Activated CD8-positive, alpha-beta T cell treated with anti-CD3 and anti-CD28 coated beads for 36 hours (primary cell): ENCODE measurements around the gene MLXIP. TPM values are rescaled to one million over a fixed set of nuclear protein-coding genes. Genes with fewer than 3 reads are reported as not detected.

Experiments used
- ATAC-seq: fragments of 200-7000 bp; cut with Tn5 transposase; one replicate; pipeline ENCODE4 v1.10.0; 2021; ENCODE audit warnings: mild to moderate bottlenecking, moderate library complexity
- CTCF ChIA-PET: fragments of 350-600 bp; sonication (Branson Sonifier 250); formaldehyde crosslinking; loops from one replicate; lab custom pipeline; 2021; ENCODE audit warnings: antibody characterized with exemption; lab: Charles Lee
- POLR2A ChIA-PET: fragments of 350-600 bp; sonication (Branson Sonifier 250); formaldehyde crosslinking; loops from one replicate; lab custom pipeline; 2021; ENCODE audit warnings: antibody characterized with exemption; lab: Charles Lee
- DNase-seq: peaks from one replicate; pipeline ENCODE4 v3.0.0-alpha.2; 2020
- H3K27ac Mint-ChIP-seq: one replicate; pipeline ENCODE4 v1.8.0; 2021; ENCODE audit warnings: mild to moderate bottlenecking, mixed read lengths
- H3K27me3 Mint-ChIP-seq: one replicate; pipeline ENCODE4 v1.8.0; 2021; ENCODE audit warnings: mixed read lengths
- H3K36me3 Mint-ChIP-seq: one replicate; pipeline ENCODE4 v1.8.0; 2021; ENCODE audit warnings: low read depth, mixed read lengths
- H3K4me1 Mint-ChIP-seq: one replicate; pipeline ENCODE4 v1.8.0; 2021; ENCODE audit warnings: low read depth, mixed read lengths
- H3K4me3 Mint-ChIP-seq: one replicate; pipeline ENCODE4 v1.8.0; 2021; ENCODE audit warnings: mild to moderate bottlenecking, moderate library complexity, mixed read lengths
- H3K9me3 Mint-ChIP-seq: one replicate; pipeline ENCODE4 v1.8.0; 2021; ENCODE audit warnings: mixed read lengths
- CTCF ChIP-seq: fragments of 200-600 bp; IDR thresholded peaks from one replicate; pipeline ENCODE4 v1.8.0; 2022; ENCODE audit warnings: antibody characterized with exemption, mild to moderate bottlenecking
- intact Hi-C: fragments of 100-400 bp; cut with micrococcal nuclease; formaldehyde crosslinking; loops from one replicate; pipeline ENCODE4 v1.10.0; 2022
- total RNA-seq, 2 experiments: library from RNA; stranded (reverse); gene quantifications; one replicate each; pipeline ENCODE4 v1.2.3, GENCODE V29; 2021

Gene MLXIP
- total RNA-seq, 2 experiments from 2014 or later, result 26.0 to 28.7 TPM

- Mint-ChIP-seq H3K27me3 (no peaks in the 10 kb centered on the region), H3K27ac (peak overlapping the region; percentile 63), H3K4me1 (peaks cover 58% of the 10 kb centered on the region), H3K36me3 (peaks cover 7% of the 10 kb centered on the region), H3K4me3 (no peak overlapping the region), H3K9me3 (peaks cover 1% of the 10 kb centered on the region)
- DNase-seq (no peak), ATAC-seq (no peak)
- ChIA-PET POLR2A (interaction anchor here (0.7 to 6.4 kb wide), 5 partner anchors 10 to 28 kb away, joined by 3 to 53 read pairs (median 6); no protein-coding TSS in a partner anchor), CTCF (interaction anchor here (1.0 to 9.3 kb wide), 5 partner anchors 10 to 179 kb away, joined by 3 to 53 read pairs (median 12); partner anchors contain the start of gene CFAP251)
- no peak for TF ChIP-seq CTCF
- intact Hi-C loops, result no loop called here
Observed at GRCh38 chr12:122097584-122097926, 19.0 kb downstream of the MLXIP start.

GRCh38 chr12:122097927-122098756, 19.6 kb downstream of the MLXIP start:
- no peak overlapping the region for H3K4me3 Mint-ChIP-seq
- H3K36me3 Mint-ChIP-seq, result peaks cover 10% of the 10 kb centered on the region
- ATAC-seq, result peak; percentile 46

GRCh38 chr12:122099280-122099749, 20.8 kb downstream of the MLXIP start:
- POLR2A ChIA-PET, result interaction anchor here (1.0 to 6.4 kb wide), 3 partner anchors 12 to 21 kb away, joined by 5 to 53 read pairs (median 12); partner anchors contain the start of gene MLXIP
- Mint-ChIP-seq H3K4me3 (peak overlapping the region; percentile 44), H3K36me3 (peaks cover 11% of the 10 kb centered on the region), H3K4me1 (peaks cover 67% of the 10 kb centered on the region), H3K9me3 (peaks cover 1% of the 10 kb centered on the region), H3K27ac (peak overlapping the region; percentile 91), H3K27me3 (no peaks in the 10 kb centered on the region)
- DNase-seq (no peak), ATAC-seq (no peak)
- CTCF ChIA-PET, result interaction anchor here (1.2 to 9.3 kb wide), 7 partner anchors 9 to 305 kb away, joined by 3 to 53 read pairs (median 4); partner anchors contain the start of gene MLXIP
- TF ChIP-seq CTCF, result no peak
- intact Hi-C loops, result no loop called here

More at GRCh38 chr12:122097927-122098756, 19.6 kb downstream of the MLXIP start:
- ChIA-PET POLR2A (interaction anchor here (0.5 to 6.4 kb wide), 7 partner anchors 9 to 56 kb away, joined by 3 to 53 read pairs (median 5); partner anchors contain the start of gene MLXIP), CTCF (interaction anchor here (1.0 to 9.3 kb wide), 5 partner anchors 10 to 180 kb away, joined by 3 to 53 read pairs (median 12); partner anchors contain the start of gene CFAP251)
- TF ChIP-seq CTCF, result no peak
- intact Hi-C loops, result no loop called here
- Mint-ChIP-seq H3K27me3 (no peaks in the 10 kb centered on the region), H3K27ac (peak overlapping the region; percentile 63), H3K4me1 (peaks cover 61% of the 10 kb centered on the region), H3K9me3 (peaks cover 1% of the 10 kb centered on the region)
- no peak for DNase-seq

GRCh38 chr12:122099856-122100255, 21.3 kb downstream of the MLXIP start:
- intact Hi-C loops, result no loop called here

More at GRCh38 chr12:122099856-122100255, 21.3 kb downstream of the MLXIP start:
- Mint-ChIP-seq H3K27ac (peak overlapping the region; percentile 91), H3K9me3 (peaks cover 1% of the 10 kb centered on the region), H3K36me3 (peaks cover 13% of the 10 kb centered on the region), H3K4me1 (peaks cover 71% of the 10 kb centered on the region), H3K27me3 (no peaks in the 10 kb centered on the region), H3K4me3 (peak overlapping the region; percentile 44)
- ChIA-PET CTCF (interaction anchor here (1.2 to 9.3 kb wide), 6 partner anchors 9 to 305 kb away, joined by 3 to 53 read pairs (median 4); partner anchors contain the start of gene MLXIP), POLR2A (interaction anchor here (6.4 kb wide), 1 partner anchor 13 kb away, joined by 53 read pairs; no protein-coding TSS in a partner anchor)
- no peak for TF ChIP-seq CTCF
- ATAC-seq (peak; percentile 12), DNase-seq (no peak)
